GM10266 (cell line): ENCODE data around the gene OGA.

Source experiments
- DNase-seq: peaks from one replicate; pipeline ENCODE4 v3.0.0; 2012; ENCODE audit errors: extremely low spot score
- CTCF ChIP-seq: IDR thresholded peaks from 2 replicates; pipeline ENCODE4 v1.5.1; 2012; ENCODE audit warnings: mild to moderate bottlenecking, low read depth; ENCODE audit not compliant: control insufficient read depth, insufficient read depth; ENCODE audit errors: missing control alignments

OGA gene

GRCh38 chr10:101768791-101769170, 49.5 kb downstream of the OGA start:
- DNase-seq = no peak
- TF ChIP-seq CTCF = no peak

GRCh38 chr10:101767966-101768790, 50.1 kb downstream of the OGA start:
- no peak for DNase-seq
- TF ChIP-seq CTCF = no peak

- DNase-seq = no peak
- TF ChIP-seq CTCF = no peak
Observed at GRCh38 chr10:101767600-101767945, 50.7 kb downstream of the OGA start.

- DNase-seq = no peak
- no peak for TF ChIP-seq CTCF
Observed at GRCh38 chr10:101766753-101767599, 51.3 kb downstream of the OGA start.

GRCh38 chr10:101766306-101766705, 51.9 kb downstream of the OGA start:
- TF ChIP-seq CTCF = no peak
- no peak for DNase-seq

- no peak for TF ChIP-seq CTCF
Observed at GRCh38 chr10:101763141-101763846, 55.0 kb downstream of the OGA start.

GRCh38 chr10:101762736-101763135, 55.5 kb downstream of the OGA start:
- TF ChIP-seq CTCF = no peak
- DNase-seq = no peak

More at GRCh38 chr10:101763141-101763846, 55.0 kb downstream of the OGA start:
- no peak for DNase-seq
